Measurements from ENCODE around the gene UBE2O. TPM values are rescaled to one million over a fixed set of nuclear protein-coding genes. Genes with fewer than 3 reads are reported as not detected.

Gene UBE2O
- total and polyA plus RNA-seq, 2 experiments from 2014 or later, result 30.4 to 79.4 TPM

- peaks cover 25% of the 10 kb centered on the region for H3K36me3 Mint-ChIP-seq (ENCODE audit: low read depth)
- H4K20me1 ChIP-seq (replicated peaks; ENCODE audit: insufficient read depth), result peaks cover 56% of the 10 kb centered on the region
- H3K9me2 ChIP-seq (ENCODE audit: insufficient read depth), result no peaks in the 10 kb centered on the region; the same call in 1 of the 2 replicates
- peaks cover 3% of the 10 kb centered on the region; the same call in 1 of the 2 replicates for H3F3A ChIP-seq (replicated peaks; ENCODE audit: low read depth)
- H3K9me3 Mint-ChIP-seq, result no peaks in the 10 kb centered on the region
- H2AFZ ChIP-seq, result no peak overlapping the region
- no peak overlapping the region for H3K27ac Mint-ChIP-seq
- no peak overlapping the region for H3K4me3 Mint-ChIP-seq
- H3K4me3 ChIP-seq, result no peak overlapping the region
- H3K36me3 ChIP-seq (ENCODE audit: insufficient read depth), result no peaks in the 10 kb centered on the region
- ATAC-seq, result peak; percentile 74
- H3K27me3 ChIP-seq (ENCODE audit: insufficient read depth), result no peaks in the 10 kb centered on the region
- H3K27ac ChIP-seq (ENCODE audit: low read depth), result 0 out of 2 replicates have a peak overlapping the region, but pooled peaks have one; percentile 66
- peaks cover 7% of the 10 kb centered on the region for H3K27me3 Mint-ChIP-seq (ENCODE audit: insufficient read depth, low read depth, poor library complexity)
- H3K4me1 Mint-ChIP-seq, result peaks cover 35% of the 10 kb centered on the region
- H3K4me1 ChIP-seq (ENCODE audit: insufficient read depth), result peaks cover 24% of the 10 kb centered on the region
- TF ChIP-seq ETS1 (IDR thresholded peaks at IDR 0.05), result no peak
- no peak for TF ChIP-seq EZH2phosphoT487 (IDR thresholded peaks at IDR 0.05; ENCODE audit: unreplicated experiment)
- no peak for TF ChIP-seq CREB1 (CRISPR knock-in tag; IDR thresholded peaks at IDR 0.05; ENCODE audit: low read depth)
- TF ChIP-seq POLR2AphosphoS5 (IDR thresholded peaks at IDR 0.05; ENCODE audit: low read depth), result no peak
- no peak for TF ChIP-seq ZNF462 (CRISPR knock-in tag; IDR thresholded peaks at IDR 0.05)
- no peak for TF ChIP-seq REST (IDR thresholded peaks at IDR 0.05; ENCODE audit: unreplicated experiment)
- no peak for TF ChIP-seq EZH2 (IDR thresholded peaks at IDR 0.05; ENCODE audit: low read depth, unreplicated experiment)
- TF ChIP-seq STAT1 (IDR thresholded peaks at IDR 0.05; ENCODE audit: unreplicated experiment), result no peak
- TF ChIP-seq NANOG (IDR thresholded peaks at IDR 0.05; ENCODE audit: borderline replicate concordance), result no peak
- DNase-seq (ENCODE audit: low spot score), result peak; percentile 48
- peaks cover 95% of the 10 kb centered on the region for H3K79me2 ChIP-seq (replicated peaks; ENCODE audit: insufficient read depth)
- H3K4me2 ChIP-seq, result no peak overlapping the region
These were observed 31.9 kb downstream of the UBE2O start for GRCh38 chr17:76421044-76421407.

Data from GM23338 (cell line).